RCC 7860 (cell line): ENCODE measurements around the gene ACBD6.
"Not testable (repeated sequence)": the region's sequence is repeated elsewhere in the genome, so short reads cannot be mapped to it uniquely, and the experiment has no call there.

Source experiments
- DNase-seq: peaks from one replicate; pipeline ENCODE4 v3.0.0-alpha.2; 2015; ENCODE audit warnings: low spot score
- FAIRE-seq: peaks from 2 replicates; lab custom pipeline; 2012; peaks lifted over from hg19 to GRCh38; lab: Jason Lieb, UNC

Gene ACBD6

DNA sequence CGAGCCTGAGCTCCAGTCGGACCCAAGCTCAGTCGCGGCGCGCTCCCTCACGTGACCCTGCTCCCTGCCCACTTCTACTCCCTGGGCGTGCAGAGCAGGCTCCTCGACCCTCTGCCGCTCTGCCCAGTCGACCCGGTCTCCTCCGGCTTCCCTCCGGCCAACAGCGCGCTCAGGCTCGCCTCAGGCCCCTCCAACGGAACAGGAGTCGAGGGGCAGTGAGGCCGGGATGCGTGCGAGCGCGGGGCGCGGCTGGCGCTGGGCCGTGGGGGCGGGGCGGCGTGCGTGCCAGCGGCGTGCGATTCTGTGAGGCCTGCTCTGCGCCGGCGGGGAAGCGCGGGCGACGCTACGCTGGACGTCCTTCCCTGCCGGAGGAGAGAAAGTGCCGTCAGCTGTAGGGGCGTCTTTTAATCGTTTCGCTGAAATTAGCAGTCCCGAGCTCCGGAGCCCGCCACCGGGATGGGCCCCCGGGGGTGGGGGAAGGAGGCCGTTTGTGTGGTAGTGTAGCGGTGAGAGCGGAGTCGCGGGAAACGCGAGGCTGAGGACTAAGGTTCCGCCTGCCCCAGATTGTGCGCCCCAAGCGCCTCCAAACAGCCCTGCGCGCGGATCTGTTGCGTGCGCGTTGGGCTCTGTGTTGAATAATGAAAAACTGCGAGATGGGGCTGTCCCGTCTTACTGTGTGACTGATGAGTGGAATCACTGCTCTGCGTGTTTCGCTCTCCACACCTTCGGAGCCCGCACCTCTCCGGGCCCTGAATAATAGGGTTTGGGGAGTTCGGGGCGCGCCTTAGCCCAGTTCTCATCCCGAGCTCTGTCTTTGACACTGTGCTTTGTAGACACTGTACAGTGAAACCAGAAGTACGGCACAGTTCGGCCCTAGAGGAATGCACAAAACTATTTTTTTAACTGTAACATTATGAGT is at the start of gene ACBD6:
ACBD6 (minus strand) TSS at position 217 of the 919 bp plus-strand sequence. CDS start 311 bp downstream, outside the sequence.
- FAIRE-seq (no peak), DNase-seq (peak; percentile 62)

- DNase-seq (no peak), FAIRE-seq (no peak)
These were observed 49.6 kb upstream of the ACBD6 start for GRCh38 chr1:180551997-180552396.

- FAIRE-seq: no peak
These were observed 47.9 kb upstream of the ACBD6 start for GRCh38 chr1:180550241-180550640.

DNA sequence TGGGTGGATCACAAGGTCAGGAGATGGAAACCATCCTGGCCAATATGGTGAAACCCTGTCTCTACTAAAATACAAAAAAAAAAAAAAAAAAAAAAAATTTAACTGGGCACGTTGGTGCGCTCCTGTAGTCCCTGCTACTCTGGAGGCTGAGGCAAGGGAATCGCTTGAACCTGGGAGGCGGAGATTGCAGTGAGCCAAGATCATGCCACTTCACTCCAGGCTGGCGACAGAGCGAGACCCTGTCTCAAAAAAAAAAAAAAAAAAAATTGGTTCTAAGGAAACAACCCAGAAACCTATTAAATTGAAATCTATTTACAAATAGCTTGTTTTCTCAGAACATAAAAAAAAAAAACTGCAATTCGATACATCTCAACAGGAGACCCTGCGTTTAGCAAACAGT is 47.4 kb upstream of the ACBD6 start:
- not testable (repeated sequence) for DNase-seq, FAIRE-seq

More at GRCh38 chr1:180550241-180550640, 47.9 kb upstream of the ACBD6 start:
- no peak for DNase-seq

DNA sequence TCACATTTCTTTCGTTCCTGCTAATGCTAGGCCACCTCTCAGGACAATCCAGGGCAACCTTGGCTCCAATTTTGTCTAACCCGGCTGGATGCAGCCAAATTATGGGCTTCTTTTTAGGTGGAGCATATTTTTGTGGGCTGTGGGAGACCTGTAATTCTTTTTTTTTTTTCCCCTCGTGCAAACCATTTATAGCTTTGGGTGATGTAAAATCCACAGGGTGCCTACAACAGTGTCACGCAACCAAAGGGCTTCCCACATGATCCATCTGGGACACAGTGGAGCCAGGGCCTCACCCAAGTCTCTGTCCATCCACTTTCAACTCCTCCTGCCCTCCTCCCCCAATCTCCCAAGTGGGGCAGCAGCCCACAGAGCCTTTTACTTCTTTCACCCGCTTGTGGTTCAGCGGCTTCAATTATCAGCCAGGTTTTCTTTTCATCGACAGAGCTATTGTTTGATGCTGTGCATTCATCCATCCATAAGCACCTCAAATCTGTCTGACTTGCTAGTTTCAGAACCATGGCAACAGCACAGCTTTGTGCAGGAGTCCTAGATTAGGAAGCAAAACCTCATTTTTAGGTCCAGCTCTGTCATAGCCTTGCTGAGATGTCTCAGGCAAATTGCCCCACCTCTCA is 46.4 kb upstream of the ACBD6 start:
- FAIRE-seq (no peak), DNase-seq (no peak)

GRCh38 chr1:180545991-180546390 is 43.6 kb upstream of the ACBD6 start:
- FAIRE-seq: no peak
- DNase-seq: no peak

DNA sequence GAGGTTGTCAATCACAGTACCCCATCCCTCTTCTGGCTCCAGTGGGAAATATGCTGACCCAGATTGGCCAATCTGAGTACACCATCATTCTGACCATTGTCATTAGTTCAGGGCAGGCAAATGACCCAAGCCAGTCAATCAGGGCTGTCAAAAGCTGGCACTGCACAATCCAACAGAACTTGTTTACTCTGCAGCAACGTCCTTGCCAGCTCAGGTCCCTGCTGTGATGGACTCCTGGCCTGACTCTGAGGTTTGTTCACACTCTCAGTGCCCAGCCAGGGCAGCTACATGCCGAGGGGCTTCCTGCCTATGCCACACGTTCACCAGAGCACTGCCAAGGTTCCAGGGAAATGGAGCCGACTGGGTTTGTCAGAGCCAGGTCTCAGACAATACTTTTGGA is 41.7 kb upstream of the ACBD6 start:
- DNase-seq: no peak
- no peak for FAIRE-seq

DNA sequence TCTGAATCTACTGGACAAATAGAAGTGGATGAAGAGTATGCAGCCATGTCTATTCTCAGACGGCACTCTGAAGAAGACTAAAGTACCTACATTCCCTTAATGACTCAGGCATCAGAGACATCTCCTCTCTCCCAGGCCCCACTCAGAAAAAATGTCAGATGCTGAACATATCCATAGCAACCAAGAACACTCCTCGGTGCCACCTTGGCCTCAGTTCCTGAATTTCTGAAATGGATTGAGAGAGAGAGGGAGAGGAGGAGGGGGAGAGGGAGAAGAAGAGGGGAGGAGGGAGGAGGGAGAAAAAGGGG is 40.4 kb upstream of the ACBD6 start:
- DNase-seq (no peak), FAIRE-seq (no peak)

GRCh38 chr1:180542113-180542837 is 39.9 kb upstream of the ACBD6 start:
- FAIRE-seq: no peak

DNA sequence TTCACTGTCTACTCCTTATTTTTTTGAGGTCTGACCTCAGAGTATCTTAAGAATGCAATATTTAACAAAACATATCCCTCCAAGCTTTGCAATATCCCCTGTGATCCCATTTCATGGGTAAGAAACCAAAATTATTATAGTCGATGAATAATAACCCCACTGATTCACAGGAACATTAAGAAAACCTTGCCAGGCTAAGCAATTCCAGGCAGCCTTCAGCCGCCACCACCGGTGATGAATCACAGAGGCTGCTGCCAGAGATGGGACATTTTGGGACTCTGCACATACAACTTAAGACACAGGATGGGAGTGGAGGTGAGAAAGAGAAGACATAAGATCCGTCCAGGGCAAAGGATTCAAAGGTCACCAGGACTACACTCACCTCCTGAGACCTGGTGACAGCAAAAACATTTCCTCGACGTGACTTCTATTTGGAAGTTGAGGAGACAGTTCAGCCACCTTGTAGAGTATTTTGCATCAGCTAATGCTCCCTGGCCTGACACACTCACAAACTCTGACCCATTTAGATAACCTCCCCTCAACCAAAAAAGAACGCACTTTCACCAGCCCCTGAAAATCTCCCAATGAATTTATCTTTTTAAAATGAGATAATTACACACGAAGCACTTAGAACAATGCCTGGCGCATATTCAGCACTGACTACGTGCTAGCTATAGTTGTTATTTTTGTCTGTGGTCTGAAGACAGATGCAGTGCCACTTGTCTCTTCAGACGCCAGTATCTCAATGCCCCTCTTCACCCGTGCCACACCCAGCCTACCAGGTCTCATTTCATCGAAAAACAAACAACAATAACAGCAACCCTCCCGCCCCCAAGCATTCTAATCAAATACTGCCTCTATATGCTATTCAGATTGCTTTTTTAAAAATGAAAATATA is 38.6 kb upstream of the ACBD6 start:
- DNase-seq (no peak), FAIRE-seq (no peak)

More at GRCh38 chr1:180542113-180542837, 39.9 kb upstream of the ACBD6 start:
- DNase-seq: no peak

GRCh38 chr1:180539136-180539535 is 36.8 kb upstream of the ACBD6 start:
- DNase-seq: no peak

DNA sequence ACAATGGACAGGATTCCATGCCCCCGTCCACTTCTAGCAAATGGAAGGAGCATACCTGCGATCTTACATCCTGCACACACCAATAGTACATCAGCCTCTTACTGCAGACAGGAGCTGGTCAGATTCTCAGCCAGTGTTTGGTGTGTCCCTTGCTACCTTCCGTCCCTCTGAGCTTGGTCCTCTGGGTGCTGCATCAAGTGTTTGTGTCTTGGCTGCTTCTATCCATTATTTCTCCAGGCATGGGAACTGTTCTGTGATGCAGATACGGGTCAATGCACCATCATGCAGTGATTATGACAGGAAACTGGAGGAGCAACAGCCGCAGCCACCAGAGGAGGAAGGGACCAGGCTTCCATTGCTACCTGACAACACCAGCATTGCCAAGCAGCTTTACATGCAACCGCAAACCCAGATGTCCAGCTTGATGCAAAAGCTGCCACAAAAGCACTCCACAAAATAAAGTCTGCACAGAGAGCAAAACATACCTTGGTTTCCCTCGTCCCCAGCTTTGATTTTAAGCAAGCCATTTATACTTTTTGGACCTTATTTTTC is 34.5 kb upstream of the ACBD6 start:
- FAIRE-seq (no peak), DNase-seq (no peak)

More at GRCh38 chr1:180539136-180539535, 36.8 kb upstream of the ACBD6 start:
- no peak for FAIRE-seq

DNA sequence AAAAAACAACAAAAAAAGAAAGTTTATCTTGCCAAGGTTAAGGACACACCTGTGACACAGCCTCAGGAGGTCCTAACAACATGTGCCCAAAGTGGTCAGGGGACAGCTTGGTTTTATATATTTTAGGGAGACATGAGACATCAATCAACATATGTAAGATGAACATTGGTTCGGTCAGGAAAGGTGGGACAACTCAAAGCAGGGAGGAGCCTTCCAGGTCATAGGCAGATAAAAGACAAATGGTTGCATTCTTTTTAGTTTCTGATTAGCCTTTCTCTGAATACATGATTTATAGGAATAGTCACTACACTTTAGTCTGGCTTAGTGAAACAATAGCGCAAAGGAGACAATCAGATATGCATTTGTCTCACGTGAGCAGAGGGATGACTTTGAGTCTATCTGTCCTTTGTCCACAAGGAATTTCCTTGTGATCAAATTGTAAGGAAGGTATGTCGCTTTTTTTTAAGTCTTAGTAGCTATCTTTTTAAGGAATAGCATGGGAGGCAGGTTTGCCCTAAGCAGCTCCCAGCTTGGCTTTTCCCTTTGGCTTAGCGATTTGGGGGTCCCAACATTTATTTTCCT is 33.1 kb upstream of the ACBD6 start:
- no peak for FAIRE-seq
- DNase-seq: no peak

DNA sequence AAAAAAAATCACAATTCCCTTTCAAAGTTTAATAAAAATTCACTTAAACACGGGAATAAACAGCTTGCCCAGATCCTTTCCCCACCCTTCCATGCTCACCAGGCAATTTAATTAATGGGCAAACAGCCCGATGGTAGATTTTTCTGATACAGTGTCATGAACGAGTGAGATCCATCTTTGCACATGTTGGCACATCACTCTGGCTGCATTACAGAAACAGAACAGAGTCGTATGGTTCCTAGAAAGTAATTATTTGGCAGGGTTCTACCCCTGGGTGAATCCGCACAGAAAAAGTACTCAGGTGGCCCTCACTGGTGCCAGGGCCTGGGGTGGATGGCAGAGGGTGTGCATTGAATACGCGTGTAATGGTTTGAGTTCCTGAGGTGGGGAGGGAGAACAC is 31.8 kb upstream of the ACBD6 start:
- DNase-seq: no peak
- no peak for FAIRE-seq

GRCh38 chr1:180533266-180533987 is 31.1 kb upstream of the ACBD6 start:
- FAIRE-seq (peak; percentile 21), DNase-seq (peak; percentile 33)

DNA sequence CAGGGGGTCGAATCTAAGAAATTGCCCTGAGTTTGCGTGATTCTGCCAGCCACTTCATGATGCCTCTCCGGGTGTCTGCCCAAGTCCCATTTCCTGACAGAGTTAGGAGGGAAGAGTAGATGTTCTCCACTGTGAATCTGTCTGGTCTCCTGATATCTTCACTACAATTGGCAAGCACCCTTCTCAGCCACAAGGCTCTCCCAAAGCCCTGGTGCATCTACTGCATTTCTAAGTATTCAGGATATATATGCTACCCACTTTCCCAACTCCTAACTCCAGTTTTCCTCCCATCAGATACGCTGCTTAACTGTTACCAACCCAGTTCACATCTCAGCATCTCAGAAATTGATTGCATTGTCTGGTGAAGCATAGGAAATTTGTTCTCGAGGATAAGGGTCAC is 30.5 kb upstream of the ACBD6 start:
- no peak for FAIRE-seq
- DNase-seq: no peak

DNA sequence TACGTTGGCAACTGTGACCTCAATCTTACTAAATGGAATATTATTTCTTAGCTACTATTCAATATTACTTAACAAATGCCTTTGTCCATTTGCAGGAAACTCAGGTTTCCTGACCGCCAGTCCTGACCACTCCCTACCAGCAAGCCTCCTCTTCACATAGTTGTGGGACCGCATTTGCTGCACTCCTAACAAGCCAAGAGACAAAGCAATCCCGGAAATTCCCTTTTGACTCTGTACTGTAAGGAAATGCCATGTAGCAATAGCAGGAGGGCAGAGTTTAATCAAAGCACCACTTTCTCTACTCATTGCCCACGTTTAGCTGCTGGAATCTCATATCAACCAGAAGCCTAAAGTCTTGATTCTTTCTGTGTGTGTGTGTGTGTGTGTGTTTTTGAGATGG is 28.1 kb upstream of the ACBD6 start:
- FAIRE-seq (peak; percentile 26), DNase-seq (peak; percentile 72)

DNA sequence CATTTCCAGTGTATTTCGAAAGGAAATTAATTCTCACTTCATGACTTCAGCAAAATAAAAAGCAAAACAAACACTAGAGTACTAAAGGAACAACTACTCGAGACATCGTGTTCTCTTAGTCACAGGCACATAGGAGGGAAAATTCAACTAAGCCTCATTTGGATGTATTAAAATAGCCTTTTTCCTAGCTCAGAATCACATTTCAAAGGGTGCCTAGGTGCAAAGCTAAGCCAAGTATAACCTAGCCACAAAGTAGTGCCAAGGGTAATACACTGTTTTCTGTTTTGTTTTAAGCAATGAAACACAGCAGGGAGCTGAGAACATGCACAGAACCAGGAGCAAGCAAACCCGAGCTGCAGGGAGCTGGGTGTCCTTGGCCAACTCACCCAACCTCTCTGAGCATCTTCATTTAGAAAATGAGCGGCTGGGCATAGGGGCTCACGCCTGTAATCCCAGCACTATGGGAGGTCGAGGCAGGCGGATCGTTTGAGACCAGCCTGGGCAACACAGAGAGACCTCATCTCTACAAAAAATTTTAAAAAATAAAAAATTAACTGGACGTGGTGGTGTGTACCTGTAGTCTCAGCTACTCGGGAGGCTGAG is 26.6 kb upstream of the ACBD6 start:
- no peak for DNase-seq
- FAIRE-seq: no peak
